B cell (primary cell): ENCODE data around the gene TMC3.

Experiments used
- EZH2 ChIP-seq: IDR thresholded peaks from 2 replicates; pipeline ENCODE4 v1.6.1; 2012; ENCODE audit warnings: borderline replicate concordance, low read depth, mild to moderate bottlenecking, moderate library complexity, low read length; ENCODE audit not compliant: insufficient read depth, poor library complexity, severe bottlenecking
- TF ChIP-seq, protein P1 (sequence below): fragments of 200-600 bp; IDR thresholded peaks from one replicate; pipeline ENCODE4 v1.8.0; 2022; ENCODE audit warnings: antibody characterized with exemption, mild to moderate bottlenecking

DNA sequence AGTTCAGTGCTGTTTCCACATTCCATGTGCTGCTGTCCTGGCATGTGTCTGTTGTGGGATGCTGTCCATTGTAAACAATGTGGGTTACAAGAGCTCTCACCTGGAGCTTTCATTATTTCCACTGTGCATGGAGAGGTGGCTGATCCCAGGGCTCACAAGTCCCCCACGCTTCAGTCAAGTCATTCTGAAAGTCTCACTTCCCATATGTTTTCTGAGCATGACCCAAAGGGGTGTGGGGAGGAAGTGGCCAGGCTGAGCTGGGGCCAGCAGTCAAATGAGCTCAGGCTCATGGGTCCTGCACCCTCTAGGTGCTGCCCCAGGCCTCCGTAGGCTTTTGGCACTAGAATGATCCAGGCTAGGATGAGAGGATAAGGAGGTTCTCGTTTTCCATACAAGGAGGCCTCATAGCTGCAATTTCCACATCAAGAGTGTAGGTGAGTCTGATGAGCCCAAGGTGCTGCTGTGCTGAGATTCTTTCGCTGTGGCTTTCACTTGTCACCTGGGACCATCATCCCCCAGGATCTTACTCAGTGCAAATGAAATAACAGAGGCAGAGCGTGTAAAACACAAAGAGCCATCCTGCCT, 72.1 kb downstream of the TMC3 start:
- TF ChIP-seq, protein P1, sequence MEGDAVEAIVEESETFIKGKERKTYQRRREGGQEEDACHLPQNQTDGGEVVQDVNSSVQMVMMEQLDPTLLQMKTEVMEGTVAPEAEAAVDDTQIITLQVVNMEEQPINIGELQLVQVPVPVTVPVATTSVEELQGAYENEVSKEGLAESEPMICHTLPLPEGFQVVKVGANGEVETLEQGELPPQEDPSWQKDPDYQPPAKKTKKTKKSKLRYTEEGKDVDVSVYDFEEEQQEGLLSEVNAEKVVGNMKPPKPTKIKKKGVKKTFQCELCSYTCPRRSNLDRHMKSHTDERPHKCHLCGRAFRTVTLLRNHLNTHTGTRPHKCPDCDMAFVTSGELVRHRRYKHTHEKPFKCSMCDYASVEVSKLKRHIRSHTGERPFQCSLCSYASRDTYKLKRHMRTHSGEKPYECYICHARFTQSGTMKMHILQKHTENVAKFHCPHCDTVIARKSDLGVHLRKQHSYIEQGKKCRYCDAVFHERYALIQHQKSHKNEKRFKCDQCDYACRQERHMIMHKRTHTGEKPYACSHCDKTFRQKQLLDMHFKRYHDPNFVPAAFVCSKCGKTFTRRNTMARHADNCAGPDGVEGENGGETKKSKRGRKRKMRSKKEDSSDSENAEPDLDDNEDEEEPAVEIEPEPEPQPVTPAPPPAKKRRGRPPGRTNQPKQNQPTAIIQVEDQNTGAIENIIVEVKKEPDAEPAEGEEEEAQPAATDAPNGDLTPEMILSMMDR = no peak
- TF ChIP-seq EZH2 = no peak
